LHCN-M2 (cell line): Measurements from ENCODE around the gene ZC3H13. TPM values are rescaled to one million over a fixed set of nuclear protein-coding genes. Genes with fewer than 3 reads are reported as not detected.

Experiments
- DNase-seq: peaks from one replicate; pipeline ENCODE4 v3.0.0-alpha.2; 2012; ENCODE audit warnings: low read depth
- total RNA-seq: library from RNA; depleted of rRNA; stranded (reverse); fragments of >200 nt; gene quantifications from 2 replicates; pipeline ENCODE4 v1.2.3, GENCODE V29; 2014

Gene ZC3H13
- total RNA-seq, 1 experiment from 2014 or later, result 15.4 TPM

GRCh38 chr13:45940061-45940460, 112.5 kb downstream of the ZC3H13 start:
- no peak for DNase-seq

GRCh38 chr13:45936621-45937020, 115.9 kb downstream of the ZC3H13 start:
- no peak for DNase-seq

DNA sequence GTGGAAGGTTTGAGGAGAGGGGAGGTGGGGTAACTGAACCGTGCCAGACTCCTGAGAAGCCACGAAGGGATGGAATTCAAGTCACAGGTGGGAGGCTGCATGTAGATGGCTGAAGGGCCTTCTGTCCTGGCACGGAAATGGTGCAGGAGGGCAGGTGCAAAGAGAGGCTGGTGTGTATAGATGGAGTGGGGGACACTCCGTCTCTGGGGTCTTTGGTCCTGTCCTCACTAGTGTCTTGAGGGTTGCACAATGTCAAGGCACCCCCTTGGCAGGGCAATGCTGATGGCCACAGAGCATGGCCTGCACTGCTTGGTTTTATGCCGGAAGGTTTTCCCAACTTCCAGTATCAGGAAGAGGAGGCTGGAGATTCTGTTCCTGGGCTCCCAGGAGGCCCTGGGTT, 118.3 kb downstream of the ZC3H13 start:
- DNase-seq, result no peak

DNA sequence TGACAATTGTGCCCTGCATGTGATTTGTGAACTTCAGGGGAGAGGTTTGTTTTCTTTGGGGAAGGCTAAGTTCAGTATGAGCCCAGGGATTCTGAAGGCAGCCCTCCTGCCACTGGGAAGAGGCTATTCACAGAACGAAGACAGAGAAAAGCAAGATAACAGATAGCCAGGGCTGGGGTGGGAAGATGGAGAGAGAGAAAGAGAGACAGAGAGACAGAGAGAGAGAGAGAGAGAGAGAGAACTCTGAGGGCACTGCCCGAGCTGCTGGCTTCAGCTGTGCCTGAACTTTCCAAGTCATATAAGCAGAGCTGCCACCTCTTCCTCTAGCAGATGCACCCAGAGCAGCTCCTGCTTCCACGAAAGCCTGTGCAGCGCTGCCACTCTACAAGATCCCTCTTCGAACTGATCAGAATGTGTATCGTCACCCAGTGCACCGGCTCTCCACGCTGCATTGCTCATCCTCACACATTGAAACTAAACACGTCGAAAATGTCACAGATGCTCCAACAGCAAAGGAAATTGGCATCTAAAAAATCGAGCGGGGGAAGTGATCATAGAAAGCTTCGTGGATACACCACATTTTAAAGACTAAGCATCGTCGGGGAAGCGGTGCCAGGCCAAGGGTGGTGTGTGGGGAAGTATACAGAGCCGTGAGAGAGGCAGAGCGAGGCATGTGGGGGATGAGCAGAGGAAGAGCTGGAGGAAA, 119.2 kb downstream of the ZC3H13 start:
- no peak for DNase-seq

DNA sequence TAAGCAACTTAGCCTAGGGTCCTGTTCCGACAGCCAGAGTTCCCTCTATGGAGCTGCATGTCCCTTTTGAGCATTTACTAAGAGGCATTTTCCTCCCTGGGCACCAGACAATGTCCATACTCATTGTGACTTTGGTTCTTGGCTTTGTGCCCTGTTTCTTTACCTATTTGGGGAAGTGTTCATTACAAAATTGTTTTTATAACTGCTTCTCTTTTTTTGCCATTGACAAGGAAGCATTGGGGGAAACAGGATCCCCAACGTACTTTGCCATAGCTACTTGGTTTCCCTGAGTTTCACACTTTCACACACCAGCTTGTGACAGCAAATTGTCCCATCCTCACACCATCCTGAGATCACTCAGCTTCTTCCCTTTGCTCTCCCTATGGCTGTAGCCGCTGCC, 119.9 kb downstream of the ZC3H13 start:
- no peak for DNase-seq

- no peak for DNase-seq
Observed at GRCh38 chr13:45932172-45932571, 120.4 kb downstream of the ZC3H13 start.

- no peak for DNase-seq
Observed at GRCh38 chr13:45931211-45931610, 121.3 kb downstream of the ZC3H13 start.

DNA sequence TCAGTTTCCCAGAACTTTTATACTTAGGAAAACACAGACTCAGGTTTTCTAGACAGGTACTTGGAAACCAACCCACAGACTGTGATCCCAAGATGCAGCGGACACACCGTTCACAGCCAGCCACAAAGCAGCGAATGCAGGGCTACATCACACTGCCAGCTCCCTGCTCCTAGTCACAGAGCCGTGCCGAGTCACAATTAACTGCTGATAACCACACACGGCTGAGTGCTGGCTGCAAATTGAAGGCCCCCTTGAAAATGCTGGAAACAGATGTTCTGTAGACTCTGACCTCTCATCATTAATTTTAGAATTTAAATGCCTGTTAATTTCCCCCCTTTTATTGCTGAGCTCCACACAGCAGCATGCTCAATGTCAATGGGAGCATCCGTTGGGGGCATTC, 122.4 kb downstream of the ZC3H13 start:
- no peak for DNase-seq

DNA sequence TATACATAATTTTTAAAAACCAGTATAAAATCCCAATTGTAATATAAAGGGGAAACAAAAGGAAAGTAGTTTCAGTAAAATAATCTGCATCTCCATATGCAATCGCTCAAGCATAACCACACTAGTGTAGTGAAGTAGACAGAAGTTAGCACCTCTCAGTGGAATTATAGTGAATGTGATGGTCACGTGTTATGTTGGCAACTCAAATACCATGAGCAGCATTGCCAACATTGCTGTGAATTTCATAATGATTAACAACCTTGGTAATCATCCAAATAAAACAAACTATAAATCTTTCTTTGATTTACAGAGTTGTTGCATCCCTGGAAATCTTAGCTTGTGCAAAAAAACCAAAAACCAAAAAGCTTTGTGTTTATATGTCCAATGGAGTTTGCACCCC, 123.7 kb downstream of the ZC3H13 start:
- DNase-seq, result no peak

GRCh38 chr13:45928176-45928575, 124.4 kb downstream of the ZC3H13 start:
- DNase-seq, result no peak

DNA sequence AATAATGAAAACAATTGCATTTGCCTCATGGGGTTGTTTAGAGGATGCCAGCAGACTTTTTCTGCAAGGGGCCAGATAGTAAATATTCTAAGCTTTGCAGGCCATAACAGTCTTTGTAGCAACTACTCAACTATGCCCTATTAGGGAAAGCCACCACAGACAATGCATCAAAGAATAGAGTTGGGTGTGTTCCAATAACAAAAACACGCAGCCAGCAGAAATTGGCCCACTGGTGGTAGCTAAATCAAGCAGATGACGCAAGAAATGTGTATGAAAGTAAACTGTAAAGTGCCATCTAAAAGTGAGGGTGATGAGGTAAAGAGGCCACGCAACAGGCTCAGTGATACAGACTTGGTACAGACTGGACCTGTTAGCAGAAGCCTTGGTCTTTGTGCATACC, 125.8 kb downstream of the ZC3H13 start:
- DNase-seq, result no peak

DNA sequence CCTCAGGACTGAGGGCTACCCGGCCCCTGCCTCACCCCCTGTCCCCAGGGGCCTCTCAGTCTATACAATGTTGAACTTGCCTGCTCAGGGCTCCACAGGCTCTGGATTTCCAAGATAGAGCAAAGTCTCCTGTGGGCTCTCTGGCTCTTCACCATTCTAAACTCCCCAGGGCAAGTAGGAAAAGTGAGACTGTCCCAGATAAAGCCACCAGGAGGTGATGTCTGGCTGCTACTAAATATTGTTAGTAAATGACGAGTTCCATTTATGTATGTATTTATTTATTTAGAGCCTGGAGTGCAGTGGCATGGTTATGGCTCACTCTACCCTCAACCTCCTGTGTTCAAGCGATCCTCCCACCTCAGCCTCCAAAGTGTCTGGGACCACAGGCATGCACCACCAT, 127.4 kb downstream of the ZC3H13 start:
- DNase-seq, result no peak

- no peak for DNase-seq
Observed at GRCh38 chr13:45921162-45921736, 131.3 kb downstream of the ZC3H13 start.

DNA sequence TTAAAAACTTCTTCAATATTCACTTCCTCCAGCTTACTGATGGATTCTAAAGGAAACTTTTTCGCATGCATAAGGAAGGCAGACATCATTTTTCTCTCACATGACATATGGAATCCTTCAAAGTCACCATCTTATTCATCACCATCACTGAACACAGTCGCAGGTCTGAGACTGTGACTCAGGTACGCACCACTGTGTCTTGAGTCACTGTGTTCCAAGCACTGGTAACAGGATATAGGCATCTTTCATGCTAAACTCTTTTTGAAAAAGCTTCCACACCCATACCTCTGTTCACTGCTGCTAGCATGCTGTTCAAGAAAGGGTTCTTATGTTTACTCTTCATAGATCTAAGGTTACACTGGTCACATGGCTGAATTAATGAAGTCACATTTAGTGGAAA, 133.9 kb downstream of the ZC3H13 start:
- no peak for DNase-seq

GRCh38 chr13:45917019-45917418, 135.5 kb downstream of the ZC3H13 start:
- no peak for DNase-seq

GRCh38 chr13:45915686-45916439, 136.7 kb downstream of the ZC3H13 start:
- no peak for DNase-seq

DNA sequence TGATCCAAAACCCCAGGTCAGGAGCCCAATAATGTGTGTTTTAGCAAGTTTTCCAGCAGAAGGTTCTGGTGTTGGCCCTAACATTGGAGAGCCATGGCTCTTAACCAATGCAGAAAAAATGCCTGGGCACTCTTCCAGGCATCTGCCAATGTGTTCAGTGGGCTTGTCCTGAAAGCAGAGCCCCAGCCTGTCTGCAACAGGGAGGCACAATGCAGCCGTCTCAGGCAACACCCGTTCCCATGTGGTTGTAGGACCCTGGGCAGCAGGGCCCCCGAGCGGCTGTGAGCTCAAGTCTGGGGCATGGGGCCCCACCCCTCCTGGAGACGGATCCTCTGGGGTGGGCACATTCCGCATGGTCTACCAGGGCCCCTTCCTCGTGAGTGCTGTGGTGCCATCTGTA, 142.9 kb downstream of the ZC3H13 start:
- DNase-seq, result no peak

GRCh38 chr13:45909089-45909488, 143.5 kb downstream of the ZC3H13 start:
- DNase-seq, result no peak

- no peak for DNase-seq
Observed at GRCh38 chr13:45907503-45907902, 145.0 kb downstream of the ZC3H13 start.
